ENCODE data around the gene SYTL4. TPM values are rescaled to one million over a fixed set of nuclear protein-coding genes. Genes with fewer than 3 reads are reported as not detected.
"Not testable (repeated sequence)": the region's sequence is repeated elsewhere in the genome, so short reads cannot be mapped to it uniquely, and the experiment has no call there.

The SYTL4 gene
- 10 to 100 TPM in 2 of 10 donors, 1 to 10 TPM in 8; 5.0 to 12.7 (median 8.0) TPM for polyA plus RNA-seq (ENCODE audit: insufficient read length in 10 of 10)
- long read RNA-seq, donor 1, result 0 reads
- long read RNA-seq, donor 2, result 0 reads
- long read RNA-seq, donor 3, result 0 reads
- long read RNA-seq, donor 4, result 0 reads
- long read RNA-seq, donor 5, result 0 reads
- long read RNA-seq, donor 6, result 0 reads
- long read RNA-seq, donor 7, result 0 reads
- long read RNA-seq, donor 8, result 0 reads
- long read RNA-seq, donor 9, result 0 reads

- peak in 1 of 3 donors; percentile 34 for DNase-seq
Observed at GRCh38 chrX:100731441-100732281, at the start of gene SYTL4. TSS of gene SYTL4 (minus strand) at chrX:100732121. CDS start at chrX:100702037, 30,084 bp downstream.

GRCh38 chrX:100769439-100769838, 37.5 kb upstream of the SYTL4 start:
- DNase-seq, result not testable (repeated sequence)

- peak; percentile 47 to 54 (median 54) for DNase-seq
Observed at GRCh38 chrX:100768679-100769338, 36.9 kb upstream of the SYTL4 start.

DNA sequence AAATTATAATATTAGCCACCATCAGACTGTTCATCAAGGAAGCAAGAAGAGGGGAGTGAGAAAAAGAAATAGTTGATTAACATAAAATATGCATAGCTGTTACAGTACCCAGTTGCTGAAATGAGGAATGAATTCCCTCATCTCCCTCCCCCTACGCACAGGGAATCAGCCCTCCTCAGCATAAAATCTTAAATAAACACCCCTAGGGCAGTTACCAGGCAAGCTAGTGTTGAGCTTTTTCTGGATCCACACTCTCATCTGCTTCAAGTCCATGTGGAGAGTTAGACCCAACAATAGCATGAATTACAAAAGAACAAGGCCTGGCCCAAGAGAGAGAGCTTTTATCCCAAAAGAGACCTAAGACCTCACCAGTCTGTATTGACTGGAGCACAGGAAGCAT, 19.0 kb upstream of the SYTL4 start:
- no peak for DNase-seq

DNA sequence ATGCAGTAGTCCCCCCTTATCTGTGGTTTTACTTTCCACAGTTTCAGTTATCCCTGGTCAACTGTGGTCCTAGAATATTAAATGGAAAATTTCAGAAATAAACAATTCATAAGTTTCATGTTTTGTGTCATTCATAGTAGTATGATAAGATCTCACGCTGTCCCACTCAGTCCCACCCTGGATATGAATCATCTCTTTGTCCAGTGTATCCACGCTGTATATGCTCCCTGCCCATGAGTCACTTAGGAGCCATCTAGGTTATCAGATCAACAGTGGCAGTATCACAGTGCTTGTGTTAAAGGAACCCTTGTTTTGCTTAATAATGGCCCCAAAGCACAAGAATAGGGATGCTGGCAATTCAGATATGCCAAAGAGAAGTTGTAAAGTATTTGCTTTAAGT, 16.2 kb upstream of the SYTL4 start:
- DNase-seq, result no peak

DNA sequence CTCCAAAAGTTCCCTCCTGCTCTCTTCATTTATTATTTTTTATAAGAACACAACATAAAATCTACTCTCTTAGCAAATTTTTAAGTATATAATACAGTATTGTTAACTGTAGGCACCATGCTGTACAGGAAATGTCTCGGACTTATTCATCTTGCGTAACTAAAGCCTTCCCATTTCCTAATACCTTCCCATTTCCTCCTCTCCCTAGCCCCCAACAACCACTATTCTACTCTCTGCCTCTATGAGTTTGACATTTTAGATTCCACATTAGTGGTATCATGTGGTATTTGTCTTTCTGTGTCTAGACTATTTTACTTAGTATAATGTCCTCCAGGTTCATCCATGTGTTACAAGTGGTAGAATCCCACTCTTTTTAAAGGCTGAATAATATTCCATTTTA, 15.8 kb upstream of the SYTL4 start:
- DNase-seq, result no peak

DNA sequence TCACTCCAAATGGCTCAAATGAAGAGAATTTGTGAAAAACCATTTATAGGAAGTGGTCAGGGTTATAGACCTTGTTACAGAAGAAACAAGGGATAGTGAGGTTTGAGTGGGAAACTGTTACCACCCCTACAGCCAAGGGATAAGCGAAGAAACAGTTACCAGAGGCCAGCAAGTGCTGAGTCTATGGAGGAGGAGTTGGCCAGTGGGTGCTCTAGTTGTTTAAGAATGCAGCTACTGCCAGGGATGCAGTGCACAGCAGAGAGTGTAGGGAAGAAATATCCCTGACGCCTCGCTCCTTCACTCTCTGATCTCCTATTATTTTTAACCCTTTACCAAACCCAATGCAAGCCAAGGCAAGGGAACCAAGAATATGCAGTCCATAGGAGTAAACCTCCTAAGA, 15.2 kb upstream of the SYTL4 start:
- no peak for DNase-seq

- DNase-seq, result peak in 1 of 3 donors; percentile 13
Observed at GRCh38 chrX:100745806-100746537, 14.1 kb upstream of the SYTL4 start.

- DNase-seq, result no peak
Observed at GRCh38 chrX:100745205-100745604, 13.3 kb upstream of the SYTL4 start.

GRCh38 chrX:100743009-100743607, 11.2 kb upstream of the SYTL4 start:
- DNase-seq, result no peak

DNA sequence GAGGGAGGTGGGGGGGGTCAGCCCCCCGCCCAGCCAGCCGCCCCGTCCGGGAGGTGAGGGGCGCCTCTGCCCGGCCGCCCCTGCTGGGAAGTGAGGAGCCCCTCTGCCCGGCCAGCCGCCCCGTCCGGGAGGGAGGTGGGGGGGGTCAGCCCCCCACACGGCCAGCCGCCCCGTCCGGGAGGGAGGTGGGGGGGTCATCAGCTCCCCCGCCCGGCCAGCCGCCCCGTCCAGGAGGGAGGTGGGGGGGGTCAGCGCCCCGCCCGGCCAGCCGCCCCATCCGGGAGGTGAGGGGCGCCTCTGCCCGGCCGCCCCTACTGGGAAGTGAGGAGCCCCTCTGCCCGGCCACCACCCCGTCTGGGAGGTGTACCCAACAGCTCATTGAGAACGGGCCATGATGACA, 7.9 kb downstream of the SYTL4 start:
- not testable (repeated sequence) for DNase-seq

DNA sequence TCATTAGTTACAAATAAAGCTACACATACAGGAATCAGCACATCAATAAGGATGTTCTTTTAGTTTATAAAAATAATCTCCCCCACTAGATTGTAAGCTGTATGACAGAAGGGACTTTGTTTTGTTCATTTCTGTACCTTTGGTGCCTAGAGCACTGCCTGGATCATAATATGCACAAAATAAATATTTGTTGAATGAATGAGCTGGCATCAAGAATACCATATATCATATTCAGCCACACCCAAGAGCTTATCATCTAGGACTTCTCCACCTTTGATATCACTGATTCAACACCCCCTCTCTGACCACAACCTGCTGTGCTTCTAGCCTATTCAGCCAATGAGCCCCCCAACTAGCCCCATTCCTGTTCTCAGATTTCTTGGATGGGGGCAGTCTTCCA, 10.6 kb downstream of the SYTL4 start:
- no peak for DNase-seq

DNA sequence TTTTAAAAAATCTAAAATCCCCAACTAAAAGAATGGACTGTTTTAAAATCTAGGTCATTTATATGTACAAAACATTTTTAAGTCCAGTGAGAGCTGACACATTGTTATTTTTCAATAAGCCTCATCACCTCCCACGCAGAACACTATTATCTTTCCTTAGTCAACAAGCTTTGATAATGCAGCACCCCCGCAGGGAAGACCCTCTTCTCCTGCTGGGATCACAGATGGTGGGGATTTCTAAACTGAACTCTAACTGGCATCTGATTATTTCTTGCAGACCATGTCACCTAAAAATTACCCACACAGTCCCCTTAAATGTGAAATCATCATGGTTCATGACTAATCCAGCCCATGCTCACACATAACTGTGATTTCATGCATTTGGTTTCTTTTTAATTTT, 11.6 kb downstream of the SYTL4 start:
- peak in 1 of 3 donors; percentile 2 for DNase-seq

DNA sequence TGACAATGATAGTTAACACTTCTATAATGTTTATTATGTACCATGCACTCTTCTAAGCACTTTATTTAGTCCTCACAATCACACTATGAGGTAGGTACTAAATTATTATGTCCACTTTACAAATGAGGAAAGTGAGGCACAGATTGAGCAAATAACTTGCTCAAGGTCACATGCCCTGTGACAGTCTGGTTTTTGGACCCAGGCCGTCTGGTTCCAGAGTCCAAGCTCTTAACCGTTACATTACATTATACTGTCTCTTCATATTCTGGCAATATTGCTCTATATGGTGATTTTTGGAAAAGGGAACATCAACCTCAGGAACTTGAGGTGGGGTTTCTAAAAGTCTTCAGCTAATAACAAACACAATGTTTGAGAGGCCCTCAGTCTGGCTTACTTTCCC, 12.8 kb downstream of the SYTL4 start:
- no peak for DNase-seq

DNA sequence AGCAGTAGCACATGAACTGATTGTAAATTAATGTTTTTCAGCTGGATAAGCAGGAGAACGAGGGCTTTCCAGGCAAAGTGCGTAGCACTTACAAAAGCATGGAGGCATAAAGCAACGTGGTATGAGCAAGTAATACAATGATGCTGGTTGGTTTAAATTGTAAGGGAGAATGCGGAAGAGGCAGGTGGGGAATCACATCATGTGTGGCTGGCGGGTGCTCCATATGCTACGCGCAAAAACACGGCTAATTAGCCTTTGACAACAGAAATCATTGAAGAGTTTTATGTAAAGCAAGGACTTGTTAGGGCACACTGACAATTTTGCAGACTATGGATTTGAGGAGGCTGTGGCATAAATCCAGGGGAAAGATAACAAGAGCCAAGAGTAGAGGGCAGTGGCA, 14.6 kb downstream of the SYTL4 start:
- no peak for DNase-seq

DNA sequence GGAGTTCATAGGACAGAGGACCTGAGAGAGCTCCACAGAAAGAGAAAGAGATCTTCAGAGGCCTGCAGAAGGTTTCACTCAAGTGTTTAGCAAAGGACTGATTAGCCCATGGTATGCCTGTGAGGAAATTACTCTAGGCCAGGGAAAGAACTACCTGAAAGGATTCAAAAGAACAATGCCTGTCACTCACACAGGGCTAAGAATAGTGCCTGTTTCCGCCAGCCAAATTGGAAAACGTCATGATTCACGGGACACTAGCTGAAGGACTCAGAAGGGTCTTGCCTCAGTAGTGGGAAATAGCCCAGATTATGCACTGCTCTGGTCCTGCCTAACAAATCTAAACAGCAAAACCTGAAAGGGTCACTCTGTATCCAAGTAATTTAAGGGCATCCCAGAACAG, 21.1 kb downstream of the SYTL4 start:
- DNase-seq, result no peak

GRCh38 chrX:100704581-100705203, 27.2 kb downstream of the SYTL4 start:
- DNase-seq, result no peak

DNA sequence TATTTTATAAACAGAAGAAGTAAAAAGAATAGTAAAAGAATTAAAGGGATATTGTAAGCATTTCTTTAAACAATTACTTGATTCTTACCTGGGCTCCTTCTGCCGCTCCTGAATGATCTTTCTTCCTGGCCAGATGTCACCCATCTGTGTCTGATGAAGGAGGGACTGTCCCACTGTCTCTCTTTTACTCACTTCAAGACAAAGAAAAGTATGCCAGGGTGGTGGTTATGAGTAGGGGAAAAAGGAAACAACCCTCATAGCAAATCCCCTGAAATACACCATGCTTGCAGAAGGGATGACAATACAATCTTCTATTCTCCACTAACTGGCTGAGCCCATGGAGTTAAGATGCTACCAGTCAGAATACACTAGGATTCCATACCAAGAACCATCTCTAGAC, 31.1 kb downstream of the SYTL4 start:
- no peak for DNase-seq

GRCh38 chrX:100698551-100698950, 33.4 kb downstream of the SYTL4 start:
- no peak for DNase-seq

GRCh38 chrX:100696699-100697351, 35.1 kb downstream of the SYTL4 start:
- DNase-seq, result no peak

- DNase-seq, result no peak
Observed at GRCh38 chrX:100695991-100696390, 35.9 kb downstream of the SYTL4 start.

Measured in muscle of back (tissue), 13 donors.